HG03103 (cell line): ENCODE data around the gene LIPE.
"Not testable (repeated sequence)": the region's sequence is repeated elsewhere in the genome, so short reads cannot be mapped to it uniquely, and the experiment has no call there.

ENCODE experiments used
- ATAC-seq: cut with Tn5 transposase; IDR thresholded peaks from one replicate; pipeline ENCODE4 v1.9.1; 2021; ENCODE audit warnings: low read depth; ENCODE audit not compliant: unreplicated experiment

The LIPE gene

GRCh38 chr19:42450314-42450934 lies 23.2 kb upstream of the LIPE start:
- ATAC-seq = peak; percentile 71

GRCh38 chr19:42448306-42448705 lies 21.1 kb upstream of the LIPE start:
- not testable (repeated sequence) for ATAC-seq

- no peak for ATAC-seq
Observed at GRCh38 chr19:42445948-42446347, 18.8 kb upstream of the LIPE start.

GRCh38 chr19:42443944-42444398 lies 16.8 kb upstream of the LIPE start:
- no peak for ATAC-seq

- no peak for ATAC-seq
Observed at GRCh38 chr19:42442833-42443232, 15.6 kb upstream of the LIPE start, which contains the start of gene CXCL17. Gene CXCL17, minus strand, starts transcription at chr19:42442946. Its CDS starts 114 bp downstream, at chr19:42442832.

GRCh38 chr19:42441049-42441445 lies 13.9 kb upstream of the LIPE start:
- ATAC-seq = no peak

- ATAC-seq = no peak
Observed at GRCh38 chr19:42440357-42441048, 13.3 kb upstream of the LIPE start.

- ATAC-seq = no peak
Observed at GRCh38 chr19:42436006-42436405, 8.8 kb upstream of the LIPE start.

- no peak for ATAC-seq
Observed at GRCh38 chr19:42435316-42435715, 8.1 kb upstream of the LIPE start.

- ATAC-seq = no peak
Observed at GRCh38 chr19:42433503-42434260, 6.5 kb upstream of the LIPE start.

GRCh38 chr19:42431486-42431885 lies 4.3 kb upstream of the LIPE start:
- ATAC-seq = no peak

- ATAC-seq = no peak
Observed at GRCh38 chr19:42428676-42429075, 1.5 kb upstream of the LIPE start.

GRCh38 chr19:42426643-42427042 lies 545 bp downstream of the LIPE start:
- no peak for ATAC-seq

GRCh38 chr19:42424712-42425131 lies 2.5 kb downstream of the LIPE start:
- ATAC-seq = no peak

GRCh38 chr19:42424345-42424707 lies 2.9 kb downstream of the LIPE start:
- ATAC-seq = no peak

- peak; percentile 83 for ATAC-seq
Observed at GRCh38 chr19:42423462-42424344, 3.5 kb downstream of the LIPE start.

GRCh38 chr19:42422901-42423461 lies 4.2 kb downstream of the LIPE start:
- ATAC-seq = peak; percentile 21

GRCh38 chr19:42422092-42422900 lies 4.9 kb downstream of the LIPE start:
- ATAC-seq = no peak

GRCh38 chr19:42421591-42422031 lies 5.6 kb downstream of the LIPE start:
- no peak for ATAC-seq
